ENCODE data around the gene MZB1. TPM values are rescaled to one million over a fixed set of nuclear protein-coding genes. Genes with fewer than 3 reads are reported as not detected.

Gene MZB1
- total and polyA plus RNA-seq, 2 of the 13 experiments (the other 11 are each of a cell fraction or from before 2014, with no cell fraction given): 0.31 to 0.40 TPM

- TF ChIP-seq ZNF772 (CRISPR knock-in tag; IDR thresholded peaks at IDR 0.05) (no peak), USF2 (IDR thresholded peaks at IDR 0.05; ENCODE audit: low read depth, low read length) (peak; percentile 69), USF2 (CRISPR knock-in tag; IDR thresholded peaks at IDR 0.05; ENCODE audit: borderline replicate concordance) (peak; percentile 92; the same call in 1 of the 2 replicates), ZNF552 (CRISPR knock-in tag; IDR thresholded peaks at IDR 0.05; ENCODE audit: borderline replicate concordance) (no peak)
Measured at GRCh38 chr5:139406963-139407362, 17.2 kb upstream of the MZB1 start (continued).

- Histone ChIP-seq H3K9ac (ENCODE audit: insufficient read depth, low read depth, low read length) (peak overlapping the region; percentile 76), H3K36me3 (replicated peaks in 1 of 2; ENCODE audit: control insufficient read depth in 1 of 2, insufficient read depth in 2 of 2, low read length in 2 of 2) (no peaks in the 10 kb centered on the region; a peak in 2 of 5 replicates), H2AFZ (ENCODE audit: low read length) (peak overlapping the region; percentile 34), H3K27me3 (ENCODE audit: control insufficient read depth in 1 of 2, insufficient read depth in 2 of 2, low read length in 2 of 2) (no peaks in the 10 kb centered on the region), H3K4me1 (ENCODE audit: insufficient read depth, low read length) (peaks cover 52% of the 10 kb centered on the region), H4K20me1 (ENCODE audit: insufficient read depth, low read length) (no peaks in the 10 kb centered on the region; the same call in 1 of the 2 replicates), H3K79me2 (ENCODE audit: insufficient read depth, low read length) (peaks cover 2% of the 10 kb centered on the region), H3K4me3 (replicated peaks in 1 of 3; ENCODE audit: insufficient read depth in 1 of 3, low read depth in 2 of 3, low read length in 3 of 3) (peak overlapping the region; percentile 59 to 77 (median 60)), H3K4me2 (ENCODE audit: low read depth, low read length) (peak overlapping the region; percentile 99), H3K27ac (ENCODE audit: extremely low read length, insufficient read depth, low read length) (peak overlapping the region; percentile 78), H3K9me3 (ENCODE audit: low read length) (no peaks in the 10 kb centered on the region)
- WGBS (ENCODE audit: low lambda C conversion rate): 25% methylated on average over 5 of the region's 5 CpGs
- BruUV-seq (replicated peaks): no TSS peak
- ATAC-seq (peak; percentile 6), FAIRE-seq (no peak), DNase-seq (ENCODE audit: low spot score) (no peak)
- intact Hi-C loops (cut with micrococcal nuclease; ENCODE audit: unreplicated experiment): no loop called here
- ChIA-PET POLR2A (interaction anchor here (1.0 to 1.4 kb wide), 5 partner anchors 13 to 98 kb away, joined by 3 to 8 read pairs (median 5); partner anchors contain the start of genes DNAJC18 and SLC23A1), CTCF (ENCODE audit: low intra/inter-chr PET ratio, low total read pairs) (no interaction called here)
- in situ Hi-C loops (cut with HindIII; ENCODE audit: extremely low pct_ligation_motif_present, low pct_unique_long_range_greater_than_20kb): no loop called here
- TF ChIP-seq TBX2 (CRISPR knock-in tag; IDR thresholded peaks at IDR 0.05; ENCODE audit: borderline replicate concordance) (0 out of 2 replicates have a peak, but pooled peaks have one; percentile 7), ZNF589 (CRISPR knock-in tag; conservative IDR thresholded peaks at IDR 0.05) (0 out of 2 replicates have a peak, but pooled peaks have one; percentile 22), UBTF (CRISPR knock-in tag; IDR thresholded peaks at IDR 0.05) (peak; percentile 17; the same call in 1 of the 2 replicates), RNF219 (CRISPR knock-in tag; IDR thresholded peaks at IDR 0.05) (0 out of 2 replicates have a peak, but pooled peaks have one; percentile 11), ZFP82 (CRISPR knock-in tag; IDR thresholded peaks at IDR 0.05; ENCODE audit: borderline replicate concordance) (no peak), ZNF44 (CRISPR knock-in tag; IDR thresholded peaks at IDR 0.05) (no peak), ZNF292 (CRISPR knock-in tag; IDR thresholded peaks at IDR 0.05; ENCODE audit: borderline replicate concordance, low read depth) (no peak), ZNF205 (CRISPR knock-in tag; IDR thresholded peaks at IDR 0.05) (no peak), ZNF33B (CRISPR knock-in tag; IDR thresholded peaks at IDR 0.05) (no peak)
- TF ChIP-seq, protein P1, sequence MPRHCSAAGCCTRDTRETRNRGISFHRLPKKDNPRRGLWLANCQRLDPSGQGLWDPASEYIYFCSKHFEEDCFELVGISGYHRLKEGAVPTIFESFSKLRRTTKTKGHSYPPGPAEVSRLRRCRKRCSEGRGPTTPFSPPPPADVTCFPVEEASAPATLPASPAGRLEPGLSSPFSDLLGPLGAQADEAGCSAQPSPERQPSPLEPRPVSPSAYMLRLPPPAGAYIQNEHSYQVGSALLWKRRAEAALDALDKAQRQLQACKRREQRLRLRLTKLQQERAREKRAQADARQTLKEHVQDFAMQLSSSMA (CRISPR knock-in tag; IDR thresholded peaks at IDR 0.05): no peak
Measured at GRCh38 chr5:139404484-139404840, 14.7 kb upstream of the MZB1 start.
